Epithelial cell of esophagus (primary cell): ENCODE data around the gene TTC9B.

ENCODE experiments used
- DNase-seq: peaks from one replicate; pipeline ENCODE4 v3.0.0; 2010; ENCODE audit warnings: low read depth
- H3K4me3 ChIP-seq: 2 replicates; pipeline ENCODE4 v1.5.1; 2011; ENCODE audit warnings: mild to moderate bottlenecking, low read length, control low read depth
- TF ChIP-seq, protein P1 (sequence below): IDR thresholded peaks from 2 replicates; pipeline ENCODE4 v1.5.1; 2011; ENCODE audit warnings: low read depth, mild to moderate bottlenecking, low read length, control low read depth, inconsistent platforms; ENCODE audit not compliant: insufficient read depth; ENCODE audit errors: missing control alignments

The TTC9B gene

DNA sequence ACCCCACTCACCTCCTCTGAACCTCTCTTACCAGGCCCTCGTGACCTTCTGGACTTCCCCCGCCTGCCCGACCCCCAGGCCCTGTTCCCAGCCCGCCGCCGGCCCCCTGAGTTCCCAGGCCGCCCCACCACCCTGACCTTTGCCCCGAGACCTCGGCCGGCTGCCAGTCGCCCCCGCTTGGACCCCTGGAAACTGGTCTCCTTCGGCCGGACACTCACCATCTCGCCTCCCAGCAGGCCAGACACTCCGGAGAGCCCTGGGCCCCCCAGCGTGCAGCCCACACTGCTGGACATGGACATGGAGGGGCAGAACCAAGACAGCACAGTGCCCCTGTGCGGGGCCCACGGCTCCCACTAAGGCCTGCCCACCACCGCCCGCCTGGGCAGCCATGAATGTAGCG, 3.2 kb downstream of the TTC9B start:
- no peak for DNase-seq
- TF ChIP-seq, protein P1, sequence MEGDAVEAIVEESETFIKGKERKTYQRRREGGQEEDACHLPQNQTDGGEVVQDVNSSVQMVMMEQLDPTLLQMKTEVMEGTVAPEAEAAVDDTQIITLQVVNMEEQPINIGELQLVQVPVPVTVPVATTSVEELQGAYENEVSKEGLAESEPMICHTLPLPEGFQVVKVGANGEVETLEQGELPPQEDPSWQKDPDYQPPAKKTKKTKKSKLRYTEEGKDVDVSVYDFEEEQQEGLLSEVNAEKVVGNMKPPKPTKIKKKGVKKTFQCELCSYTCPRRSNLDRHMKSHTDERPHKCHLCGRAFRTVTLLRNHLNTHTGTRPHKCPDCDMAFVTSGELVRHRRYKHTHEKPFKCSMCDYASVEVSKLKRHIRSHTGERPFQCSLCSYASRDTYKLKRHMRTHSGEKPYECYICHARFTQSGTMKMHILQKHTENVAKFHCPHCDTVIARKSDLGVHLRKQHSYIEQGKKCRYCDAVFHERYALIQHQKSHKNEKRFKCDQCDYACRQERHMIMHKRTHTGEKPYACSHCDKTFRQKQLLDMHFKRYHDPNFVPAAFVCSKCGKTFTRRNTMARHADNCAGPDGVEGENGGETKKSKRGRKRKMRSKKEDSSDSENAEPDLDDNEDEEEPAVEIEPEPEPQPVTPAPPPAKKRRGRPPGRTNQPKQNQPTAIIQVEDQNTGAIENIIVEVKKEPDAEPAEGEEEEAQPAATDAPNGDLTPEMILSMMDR = no peak
- H3K4me3 ChIP-seq = no peak overlapping the region

DNA sequence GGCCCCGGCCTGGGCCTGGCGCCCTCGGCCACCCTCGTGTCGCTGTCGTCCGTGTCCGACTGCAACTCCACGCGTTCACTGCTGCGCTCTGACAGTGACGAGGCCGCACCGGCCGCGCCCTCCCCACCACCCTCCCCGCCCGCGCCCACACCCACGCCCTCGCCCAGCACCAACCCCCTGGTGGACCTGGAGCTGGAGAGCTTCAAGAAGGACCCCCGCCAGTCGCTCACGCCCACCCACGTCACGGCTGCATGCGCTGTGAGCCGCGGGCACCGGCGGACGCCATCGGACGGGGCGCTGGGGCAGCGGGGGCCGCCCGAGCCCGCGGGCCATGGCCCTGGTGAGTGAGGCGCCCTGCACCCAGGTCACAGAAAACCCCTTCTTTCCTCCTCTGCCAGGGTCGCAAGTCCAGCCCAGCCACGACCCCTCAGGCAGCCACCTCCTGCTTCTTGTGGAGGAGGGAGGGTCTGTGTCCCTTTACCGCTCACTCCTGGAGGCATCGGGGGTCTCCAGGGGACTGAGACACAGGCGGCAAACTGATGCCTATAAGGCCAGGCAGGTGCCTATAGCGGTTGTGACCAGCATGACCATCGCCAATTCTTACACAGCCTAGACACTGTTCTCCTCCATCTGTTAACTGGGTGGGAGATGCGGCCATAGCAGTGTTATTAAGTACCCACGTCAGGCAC, 4.2 kb downstream of the TTC9B start:
- TF ChIP-seq, protein P1 = no peak
- no peak for DNase-seq
- H3K4me3 ChIP-seq = no peak overlapping the region

DNA sequence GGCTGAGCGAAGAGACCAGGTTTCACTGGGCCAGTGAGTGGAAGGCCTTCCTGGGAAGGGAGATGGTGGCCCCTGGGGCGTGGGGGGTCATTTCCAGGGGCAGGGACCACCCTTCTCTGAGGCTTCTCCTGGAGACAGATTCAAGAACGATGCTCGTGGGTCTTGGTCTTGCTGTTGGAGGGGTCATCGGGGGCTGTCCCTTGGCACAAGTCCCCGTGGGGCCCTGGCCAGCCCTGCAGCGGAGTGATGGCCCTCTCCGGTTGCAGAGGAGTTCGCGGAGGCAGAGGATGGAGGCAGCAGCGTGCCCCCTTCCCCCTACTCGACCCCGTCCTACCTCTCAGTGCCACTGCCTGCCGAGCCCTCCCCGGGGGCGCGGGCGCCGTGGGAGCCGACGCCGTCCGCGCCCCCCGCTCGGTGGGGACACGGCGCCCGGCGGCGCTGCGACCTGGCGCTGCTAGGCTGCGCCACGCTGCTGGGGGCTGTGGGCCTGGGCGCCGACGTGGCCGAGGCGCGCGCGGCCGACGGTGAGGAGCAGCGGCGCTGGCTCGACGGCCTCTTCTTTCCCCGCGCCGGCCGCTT, 4.8 kb downstream of the TTC9B start:
- DNase-seq = no peak
- no peak overlapping the region for H3K4me3 ChIP-seq
- TF ChIP-seq, protein P1 = no peak

DNA sequence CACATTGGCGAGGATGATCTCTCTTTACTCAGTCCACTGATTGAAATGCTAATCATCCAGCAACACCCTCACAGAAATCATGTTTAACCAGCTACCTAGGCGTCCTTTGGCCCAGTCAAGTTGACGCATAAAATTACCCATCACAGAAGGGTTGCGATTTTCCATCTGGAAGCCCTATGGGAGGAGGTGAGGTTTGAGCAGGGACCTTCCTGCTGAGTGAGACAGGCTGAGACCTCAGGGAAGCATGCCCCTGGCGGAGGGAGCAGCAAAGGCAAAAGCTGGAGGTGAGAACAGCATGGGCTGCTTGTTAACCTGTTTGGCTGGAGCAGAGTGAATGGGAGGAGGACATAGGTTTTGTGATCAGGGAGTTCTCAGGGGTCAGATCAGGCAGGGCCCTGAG, 7.3 kb downstream of the TTC9B start:
- DNase-seq = no peak
- TF ChIP-seq, protein P1 = no peak
- H3K4me3 ChIP-seq = no peak overlapping the region

DNA sequence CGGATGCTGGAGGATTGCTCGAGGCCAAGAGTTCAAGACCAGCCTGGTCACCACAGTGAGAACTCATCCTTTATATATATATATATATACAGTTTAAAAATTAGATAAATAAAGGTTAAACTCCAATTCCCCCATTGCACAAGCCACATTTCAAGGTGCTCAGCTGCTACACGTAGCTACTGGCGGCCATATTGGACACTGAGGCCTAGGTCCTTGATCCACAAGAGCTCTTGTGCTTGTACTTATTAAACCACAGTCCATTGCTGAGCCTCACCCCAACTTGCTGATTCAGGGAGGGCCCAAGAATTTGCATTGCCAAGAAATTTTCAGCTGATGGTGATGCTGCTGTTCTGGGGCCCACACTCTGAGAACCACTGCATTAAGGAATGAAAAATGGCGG, 9.6 kb downstream of the TTC9B start:
- DNase-seq = no peak
- TF ChIP-seq, protein P1 = no peak
- no peak overlapping the region for H3K4me3 ChIP-seq

DNA sequence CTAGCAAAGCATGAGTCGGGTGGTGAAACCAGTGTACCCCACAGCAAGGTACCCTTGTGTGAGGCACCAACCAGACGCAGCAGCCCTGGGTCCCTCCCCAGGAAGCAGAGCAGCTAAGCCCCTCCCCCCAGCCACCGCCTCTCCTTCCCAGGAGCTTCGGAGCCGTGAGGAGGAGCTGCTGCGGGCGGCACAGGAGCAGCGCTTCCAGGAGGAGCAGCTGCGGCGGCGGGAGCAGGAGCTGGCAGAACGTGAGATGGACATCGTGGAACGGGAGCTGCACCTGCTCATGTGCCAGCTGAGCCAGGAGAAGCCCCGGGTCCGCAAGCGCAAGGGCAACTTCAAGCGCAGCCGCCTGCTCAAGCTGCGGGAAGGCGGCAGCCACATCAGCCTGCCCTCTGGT, 12.4 kb downstream of the TTC9B start:
- TF ChIP-seq, protein P1 = no peak
- DNase-seq = no peak
- no peak overlapping the region for H3K4me3 ChIP-seq

DNA sequence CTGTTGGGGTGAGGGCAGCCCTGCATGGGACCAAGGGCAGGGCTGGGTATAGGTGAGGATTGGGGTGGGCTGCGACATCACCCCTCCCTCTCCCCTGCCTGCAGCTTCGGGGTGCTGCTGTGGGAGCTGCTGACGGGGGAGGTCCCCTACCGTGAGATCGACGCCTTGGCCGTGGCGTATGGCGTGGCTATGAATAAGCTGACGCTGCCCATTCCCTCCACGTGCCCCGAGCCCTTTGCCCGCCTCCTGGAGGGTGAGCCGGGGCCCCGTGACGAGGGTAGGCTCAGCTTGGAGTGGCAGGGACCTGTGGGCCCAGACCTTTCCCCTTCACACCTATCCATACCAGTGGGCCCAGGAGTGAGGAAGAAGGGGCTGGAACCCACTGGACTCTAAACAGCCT, 13.8 kb downstream of the TTC9B start:
- H3K4me3 ChIP-seq = no peak overlapping the region
- DNase-seq = no peak
- TF ChIP-seq, protein P1 = no peak
